HCT116 (cell line): Measurements from ENCODE around the gene ZNF182. TPM values are rescaled to one million over a fixed set of nuclear protein-coding genes. Genes with fewer than 3 reads are reported as not detected.
"Not testable (repeated sequence)": the region's sequence is repeated elsewhere in the genome, so short reads cannot be mapped to it uniquely, and the experiment has no call there.

Experiments used
- ATAC-seq: fragments of 200-7000 bp; cut with Tn5 transposase; 2 replicates; pipeline ENCODE4 v1.9.1; 2020; ENCODE audit warnings: mild to moderate bottlenecking, moderate library complexity
- BruUV-seq: library from RNA; stranded (reverse); fragments of 400-500 nt; replicated peaks from 2 replicates; lab custom pipeline; 2021; lab: Mats Ljungman, UMichigan
- CTCF ChIA-PET: fragments of 300-600 bp; sonication (Branson Sonifier 250); formaldehyde crosslinking; loops from one replicate; lab custom pipeline; 2021; ENCODE audit warnings: antibody characterized with exemption; lab: Charles Lee
- POLR2A ChIA-PET: fragments of 300-600, 350-600 bp; sonication (Branson Sonifier 250); formaldehyde crosslinking; loops from one replicate; lab custom pipeline; 2021; ENCODE audit warnings: antibody characterized with exemption; lab: Charles Lee
- RAD21 ChIA-PET, 2 experiments: fragments of 300-600 bp; sonication (Branson Sonifier 250); formaldehyde crosslinking; loops; one replicate each; lab custom pipeline; 2023; ENCODE audit warnings: low total read pairs in 2 of 2; ENCODE audit not compliant: uncharacterized antibody in 2 of 2, unreplicated experiment in 2 of 2, low non-redundant PET in 1 of 2; lab: Charles Lee
- DNase-seq: peaks from one replicate; pipeline ENCODE4 v3.0.0-alpha.2; 2010; ENCODE audit warnings: low read depth, low spot score
- H2AFZ ChIP-seq: fragments of 200-600 bp; shearing (Covaris generic), sonication (generic); 2 replicates; pipeline ENCODE4 v1.6.1; 2017; ENCODE audit warnings: low read depth, mixed run types, mixed read lengths, antibody characterized with exemption, low read length; ENCODE audit not compliant: poor library complexity, severe bottlenecking
- H3K27ac ChIP-seq: 2 replicates; pipeline ENCODE4 v1.5.1; 2012; ENCODE audit warnings: low read depth, low read length
- H3K27me3 ChIP-seq: fragments of 200-600 bp; sonication (generic); 2 replicates; pipeline ENCODE4 v1.6.1; 2016; ENCODE audit warnings: mixed run types, low read length, mixed read lengths; ENCODE audit not compliant: insufficient read depth
- H3K36me3 ChIP-seq, 2 experiments: fragments of 200-500 bp in 1 of 2; fragments of 200-600 bp in 1 of 2; sonication (Bioruptor generic) in 1 of 2; sonication (generic) in 1 of 2; 2 replicates each; pipeline versions ENCODE4 v1.5.1 to v1.6.1; 2014 to 2016; ENCODE audit warnings: low read length in 2 of 2, inconsistent platforms in 1 of 2, mixed read lengths in 1 of 2, mixed run types in 1 of 2; ENCODE audit not compliant: insufficient read depth in 2 of 2, control insufficient read depth in 1 of 2
- H3K4me1 ChIP-seq, 2 experiments: fragments of 200-600 bp in 1 of 2; sonication (generic) in 1 of 2; 2 replicates each; pipeline versions ENCODE4 v1.5.1 to v1.6.1; 2012 to 2017; ENCODE audit warnings: low read length in 2 of 2, inconsistent platforms in 1 of 2, mild to moderate bottlenecking in 1 of 2, mixed read lengths in 1 of 2, mixed run types in 1 of 2, moderate library complexity in 1 of 2; ENCODE audit not compliant: insufficient read depth in 2 of 2, control insufficient read depth in 1 of 2
- H3K4me2 ChIP-seq: fragments of 200-600 bp; sonication (generic); 2 replicates; pipeline ENCODE4 v1.6.1; 2017; ENCODE audit warnings: mixed run types, low read length, mixed read lengths
- H3K4me3 ChIP-seq, 2 experiments: fragments of 200-600 bp in 1 of 2; sonication (generic) in 1 of 2; replicated peaks in 1 of 2; 2 replicates each; pipeline ENCODE4 v1.5.1; 2011 to 2016; ENCODE audit warnings: low read length in 2 of 2, control low read depth in 1 of 2, low read depth in 1 of 2, mild to moderate bottlenecking in 1 of 2, mixed read lengths in 1 of 2, mixed run types in 1 of 2
- H3K79me2 ChIP-seq: fragments of 200-600 bp; sonication (generic); 2 replicates; pipeline ENCODE4 v1.6.1; 2017; ENCODE audit warnings: mild to moderate bottlenecking, mixed run types, low read length, moderate library complexity, mixed read lengths; ENCODE audit not compliant: insufficient read depth
- H3K9ac ChIP-seq: fragments of 200-600 bp; sonication (generic); 2 replicates; pipeline ENCODE4 v1.6.1; 2016; ENCODE audit warnings: low read length, mixed read lengths
- H3K9me2 ChIP-seq: fragments of 200-600 bp; sonication (generic), shearing (Covaris generic); 2 replicates; pipeline ENCODE4 v1.6.1; 2017; ENCODE audit warnings: mixed run types, mild to moderate bottlenecking, moderate library complexity; ENCODE audit not compliant: insufficient read depth
- H3K9me3 ChIP-seq, 2 experiments: fragments of 200-500 bp in 1 of 2; fragments of 200-600 bp in 1 of 2; sonication (Bioruptor generic) in 1 of 2; sonication (generic) in 1 of 2; 2 replicates each; pipeline ENCODE4 v1.6.1; 2014 to 2017; ENCODE audit warnings: low read length in 2 of 2, mixed read lengths in 2 of 2, inconsistent platforms in 1 of 2, low read depth in 1 of 2, mild to moderate bottlenecking in 1 of 2, mixed run types in 1 of 2, moderate library complexity in 1 of 2; ENCODE audit not compliant: control insufficient read depth in 1 of 2, insufficient read depth in 1 of 2
- H4K20me1 ChIP-seq: fragments of 200-600 bp; sonication (generic), shearing (Covaris generic); 2 replicates; pipeline ENCODE4 v1.6.1; 2017; ENCODE audit warnings: mixed run types, mild to moderate bottlenecking, moderate library complexity; ENCODE audit not compliant: insufficient read depth
- ATF3 ChIP-seq: IDR thresholded peaks from 2 replicates; pipeline ENCODE4 v1.6.1; 2012
- CBX3 ChIP-seq: IDR thresholded peaks from 2 replicates; pipeline ENCODE4 v1.6.1; 2012; ENCODE audit warnings: low read depth
- CEBPB ChIP-seq: IDR thresholded peaks from 2 replicates; pipeline ENCODE4 v1.6.1; 2012; ENCODE audit warnings: low read depth
- EGR1 ChIP-seq: IDR thresholded peaks from 2 replicates; pipeline ENCODE4 v1.6.1; 2012; ENCODE audit warnings: low read depth
- ELF1 ChIP-seq: IDR thresholded peaks from 2 replicates; pipeline ENCODE4 v1.6.1; 2012; ENCODE audit warnings: low read depth, borderline replicate concordance
- EZH2 ChIP-seq: fragments of 200-600 bp; sonication (generic); IDR thresholded peaks from 2 replicates; pipeline ENCODE4 v1.6.1; 2017; ENCODE audit warnings: antibody characterized with exemption, mixed run types
- EZH2phosphoT487 ChIP-seq: fragments of 200-600 bp; IDR thresholded peaks from 2 replicates; pipeline ENCODE4 v1.6.1; 2018; ENCODE audit warnings: antibody characterized with exemption, borderline replicate concordance
- FOSL1 ChIP-seq: IDR thresholded peaks from 2 replicates; pipeline ENCODE4 v1.6.1; 2012; ENCODE audit warnings: low read depth
- JUND ChIP-seq: IDR thresholded peaks from 2 replicates; pipeline ENCODE4 v1.6.1; 2012
- MAX ChIP-seq: IDR thresholded peaks from 2 replicates; pipeline ENCODE4 v1.6.1; 2012
- POLR2A ChIP-seq: IDR thresholded peaks from 2 replicates; pipeline ENCODE4 v1.7.0; 2011; ENCODE audit warnings: borderline replicate concordance; ENCODE audit not compliant: insufficient read depth, insufficient read length; ENCODE audit errors: extremely low read depth
- RAD21 ChIP-seq: IDR thresholded peaks from 2 replicates; pipeline ENCODE4 v1.6.1; 2012; ENCODE audit warnings: low read depth, mild to moderate bottlenecking
- REST ChIP-seq: IDR thresholded peaks from 2 replicates; pipeline ENCODE4 v1.6.1; 2012; ENCODE audit warnings: low read depth
- SP1 ChIP-seq: IDR thresholded peaks from 2 replicates; pipeline ENCODE4 v1.6.1; 2012; ENCODE audit warnings: low read depth
- TCF7L2 ChIP-seq: IDR thresholded peaks from 2 replicates; pipeline ENCODE4 v1.7.0; 2011; ENCODE audit warnings: borderline replicate concordance, inconsistent platforms; ENCODE audit not compliant: insufficient read depth, insufficient read length; ENCODE audit errors: extremely low read depth
- YY1 ChIP-seq: IDR thresholded peaks from 2 replicates; pipeline ENCODE4 v1.6.1; 2011; ENCODE audit warnings: low read length, low read depth, moderate library complexity, mild to moderate bottlenecking; ENCODE audit not compliant: insufficient replicate concordance; ENCODE audit errors: extremely low read depth
- ZFX ChIP-seq: fragments of 450-650 bp; IDR thresholded peaks from 2 replicates; pipeline ENCODE4 v1.6.1; 2017
- ZNF274 ChIP-seq: fragments of 200-500 bp; sonication (Bioruptor generic); IDR thresholded peaks from 2 replicates; pipeline ENCODE4 v1.6.1; 2014; ENCODE audit warnings: mild to moderate bottlenecking, low read depth, low read length, inconsistent platforms
- intact Hi-C: fragments of 100-400 bp; cut with micrococcal nuclease; formaldehyde crosslinking; loops from 2 replicates; pipeline ENCODE4 v1.10.0; 2022
- total RNA-seq: library from RNA; stranded (reverse); gene quantifications from one replicate; pipeline ENCODE4 v1.2.1, GENCODE V29; 2021; ENCODE audit not compliant: unreplicated experiment

The ZNF182 gene
- total RNA-seq, 1 experiment from 2014 or later = 5.1 TPM

- RAD21 ChIA-PET, H3K9me2 ChIP-seq, H3K4me1 ChIP-seq, H3K79me2 ChIP-seq, ATAC-seq, H3K4me2 ChIP-seq, CTCF ChIA-PET, intact Hi-C loops, H3K27ac ChIP-seq, BruUV-seq, DNase-seq, H3K36me3 ChIP-seq, H3K9me3 ChIP-seq, H3K9ac ChIP-seq, H2AFZ ChIP-seq, H4K20me1 ChIP-seq, H3K27me3 ChIP-seq, POLR2A ChIA-PET, H3K4me3 ChIP-seq: not testable (repeated sequence)
These were observed 42.0 kb downstream of the ZNF182 start for GRCh38 chrX:47961830-47962229.

- H3K79me2 ChIP-seq = no peaks in the 10 kb centered on the region
- RAD21 ChIA-PET = no interaction called here
- no peak overlapping the region for H3K27ac ChIP-seq
- BruUV-seq = no TSS peak
- H3K9ac ChIP-seq = no peak overlapping the region
- ATAC-seq = no peak
- H3K9me3 ChIP-seq = no peaks in the 10 kb centered on the region
- H3K4me1 ChIP-seq = no peaks in the 10 kb centered on the region
- CTCF ChIA-PET = no interaction called here
- no peaks in the 10 kb centered on the region for H3K27me3 ChIP-seq
- H3K9me2 ChIP-seq = no peaks in the 10 kb centered on the region
- H3K4me3 ChIP-seq = no peak overlapping the region
- no peak overlapping the region for H3K4me2 ChIP-seq
- no peak for DNase-seq
- H3K36me3 ChIP-seq = no peaks in the 10 kb centered on the region
- POLR2A ChIA-PET = no interaction called here
- intact Hi-C loops = no loop called here
- no peaks in the 10 kb centered on the region for H4K20me1 ChIP-seq
- no peak overlapping the region for H2AFZ ChIP-seq
- no peak for TF ChIP-seq SP1
- TF ChIP-seq RAD21 = no peak
- TF ChIP-seq ELF1 = no peak
- no peak for TF ChIP-seq TCF7L2
- no peak for TF ChIP-seq REST
- TF ChIP-seq JUND = no peak
- no peak for TF ChIP-seq MAX
- no peak for TF ChIP-seq EZH2phosphoT487
- no peak for TF ChIP-seq POLR2A
- TF ChIP-seq ATF3 = no peak
- no peak for TF ChIP-seq CEBPB
- TF ChIP-seq EGR1 = no peak
- TF ChIP-seq YY1 = no peak
- no peak for TF ChIP-seq CBX3
- no peak for TF ChIP-seq EZH2
- no peak for TF ChIP-seq ZNF274
- TF ChIP-seq FOSL1 = no peak
- no peak for TF ChIP-seq ZFX
These were observed 43.4 kb downstream of the ZNF182 start for GRCh38 chrX:47960406-47960805.
